ACHN (cell line): Measurements from ENCODE around the gene SIN3B.
"Not testable (repeated sequence)": the region's sequence is repeated elsewhere in the genome, so short reads cannot be mapped to it uniquely, and the experiment has no call there.

Experiments used
- DNase-seq: peaks from one replicate; pipeline ENCODE4 v3.0.0-alpha.2; 2015
- in situ Hi-C: cut with HindIII; loops from 2 replicates; pipeline ENCODE4 v1.10.0; 2017; ENCODE audit warnings: low sequenced_read_pairs, low pct_ligation_motif_present, low pct_unique_long_range_greater_than_20kb

SIN3B gene

DNA sequence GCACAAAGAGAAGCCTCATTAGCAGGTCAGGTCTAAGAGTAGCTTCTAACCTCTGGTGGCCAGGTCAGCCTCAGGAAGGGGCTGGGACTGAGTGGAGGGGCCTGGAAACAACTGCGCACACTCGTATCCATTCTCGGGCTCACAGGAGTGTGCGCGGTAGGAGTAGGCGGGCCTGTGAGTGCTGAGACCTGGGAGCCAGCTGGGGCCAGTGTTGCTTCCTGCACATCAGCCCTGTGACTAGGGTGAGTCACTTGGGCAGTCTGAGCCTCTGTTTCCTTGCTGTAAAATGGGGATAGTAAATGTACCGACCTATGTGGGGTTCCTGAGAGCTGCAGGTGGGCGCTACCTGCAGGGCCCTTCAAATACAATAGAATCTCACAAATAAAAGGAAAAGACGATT lies 26.9 kb downstream of the SIN3B start:
- in situ Hi-C loops: no loop called here
- no peak for DNase-seq

DNA sequence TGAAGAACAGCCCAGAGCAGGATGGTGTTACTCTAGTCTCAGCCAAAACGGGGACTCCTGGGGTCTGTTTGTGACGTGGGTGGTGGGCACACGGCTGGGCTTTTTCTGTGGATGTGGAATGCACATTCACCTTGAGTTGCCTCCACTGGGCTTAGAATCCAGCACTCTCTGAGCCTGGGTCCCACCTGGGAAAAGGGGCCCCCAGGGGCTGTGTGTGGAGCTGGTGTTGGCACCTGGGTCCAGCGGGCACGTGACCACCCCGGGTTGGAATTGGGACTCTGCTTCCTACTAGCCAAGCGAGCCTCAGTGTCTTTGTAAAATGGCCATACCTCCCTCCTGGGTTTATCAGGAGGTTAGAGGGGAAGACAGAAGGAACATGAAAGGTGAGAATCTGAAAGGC lies 30.4 kb downstream of the SIN3B start:
- in situ Hi-C loops: no loop called here
- DNase-seq: no peak

- in situ Hi-C loops: no loop called here
- DNase-seq: no peak
Observed at GRCh38 chr19:16860118-16860517, 30.9 kb downstream of the SIN3B start.

DNA sequence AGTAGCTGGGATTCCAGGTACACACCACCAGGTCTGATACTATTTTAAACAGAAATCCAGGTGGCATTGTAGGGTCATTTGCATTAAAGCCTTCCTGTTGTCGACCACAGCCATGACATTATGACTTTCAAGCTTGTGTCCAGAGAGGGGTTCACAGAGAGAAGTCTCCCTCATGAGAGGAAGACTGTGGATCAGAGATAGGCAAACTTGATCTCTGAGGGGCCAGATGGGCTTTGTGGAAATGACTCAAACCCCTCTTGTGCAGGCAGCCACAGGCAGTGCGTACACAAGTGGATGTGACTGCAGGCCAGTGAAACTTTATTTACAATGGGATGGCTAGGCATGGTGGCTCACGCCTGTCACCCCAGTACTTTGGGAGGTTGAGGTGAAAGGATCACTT lies 31.8 kb downstream of the SIN3B start:
- in situ Hi-C loops: no loop called here
- no peak for DNase-seq

- in situ Hi-C loops: no loop called here
- no peak for DNase-seq
Observed at GRCh38 chr19:16861834-16862233, 32.6 kb downstream of the SIN3B start.

DNA sequence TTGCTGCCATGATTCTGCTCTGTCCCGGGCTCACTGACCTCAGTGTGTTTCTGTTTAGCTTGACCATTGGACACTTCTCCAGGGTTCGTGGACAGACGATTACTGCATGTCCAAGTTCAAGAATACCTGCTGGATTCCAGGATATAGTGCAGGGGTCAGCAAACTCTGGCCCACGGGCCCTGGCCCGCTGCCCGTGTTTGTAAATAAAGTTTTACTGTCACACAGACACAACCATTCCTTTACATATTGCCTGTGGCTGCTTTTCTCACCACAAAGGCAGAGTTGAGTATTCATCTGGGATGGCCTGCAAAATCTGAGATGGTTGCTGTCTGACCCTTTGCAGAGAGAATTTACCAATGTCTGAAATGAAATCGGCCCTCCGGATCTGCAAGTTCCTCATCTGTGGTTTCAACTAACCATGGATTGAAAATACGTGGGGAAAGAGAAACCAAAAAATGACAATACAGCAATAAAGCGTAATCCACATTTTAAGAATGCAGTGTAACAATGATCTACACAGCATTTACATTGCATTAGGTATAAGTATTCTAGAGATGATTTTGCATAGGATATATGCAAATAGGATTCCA lies 33.7 kb downstream of the SIN3B start:
- no peak for DNase-seq
- in situ Hi-C loops: no loop called here

DNA sequence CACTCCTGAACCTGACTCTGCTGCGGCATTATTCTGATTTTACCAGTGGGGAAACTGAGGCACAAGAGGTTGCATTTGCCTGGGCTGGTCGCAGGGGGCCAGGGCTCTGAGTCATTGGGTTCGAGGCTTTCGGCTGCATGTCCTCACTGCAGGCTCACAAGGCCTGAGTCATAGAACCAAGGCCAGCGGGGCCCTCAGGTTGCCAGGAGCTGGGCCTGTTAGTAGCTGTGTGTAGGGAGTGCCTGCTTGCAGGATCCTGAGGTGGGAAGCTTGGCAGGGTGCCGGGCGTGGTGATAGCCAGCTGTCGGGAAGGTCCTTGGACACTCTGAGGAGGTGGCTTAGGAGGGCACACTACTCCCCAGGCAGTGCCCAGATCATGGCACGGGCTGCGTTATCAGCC lies 38.0 kb downstream of the SIN3B start:
- DNase-seq: no peak

GRCh38 chr19:16868423-16869130 lies 39.4 kb downstream of the SIN3B start:
- DNase-seq: no peak
- in situ Hi-C loops: no loop called here

More for the DNA sequence above, 38.0 kb downstream of the SIN3B start:
- in situ Hi-C loops: no loop called here

DNA sequence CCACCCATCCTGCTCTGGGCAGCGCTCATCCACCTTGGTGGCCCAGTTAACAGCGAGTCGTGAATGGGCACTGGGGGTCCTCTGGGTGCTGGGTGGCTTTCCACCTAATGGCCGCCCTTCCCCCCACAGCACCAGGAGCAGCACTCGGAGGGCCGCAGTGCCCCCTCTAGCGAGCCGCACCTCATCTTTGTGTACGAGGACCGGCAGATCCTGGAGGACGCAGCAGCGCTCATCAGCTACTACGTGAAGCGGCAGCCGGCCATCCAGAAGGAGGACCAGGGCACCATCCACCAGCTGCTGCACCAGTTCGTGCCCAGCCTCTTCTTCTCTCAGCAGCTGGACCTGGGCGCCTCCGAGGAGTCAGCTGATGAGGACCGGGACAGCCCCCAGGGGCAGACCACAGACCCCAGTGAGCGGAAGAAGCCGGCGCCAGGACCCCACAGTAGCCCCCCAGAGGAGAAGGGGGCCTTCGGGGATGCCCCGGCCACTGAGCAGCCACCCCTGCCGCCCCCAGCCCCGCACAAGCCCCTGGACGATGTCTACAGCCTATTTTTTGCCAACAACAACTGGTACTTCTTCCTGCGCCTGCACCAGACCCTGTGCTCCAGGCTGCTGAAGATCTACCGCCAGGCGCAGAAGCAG lies 40.3 kb downstream of the SIN3B start:
- no peak for DNase-seq
- in situ Hi-C loops: no loop called here

DNA sequence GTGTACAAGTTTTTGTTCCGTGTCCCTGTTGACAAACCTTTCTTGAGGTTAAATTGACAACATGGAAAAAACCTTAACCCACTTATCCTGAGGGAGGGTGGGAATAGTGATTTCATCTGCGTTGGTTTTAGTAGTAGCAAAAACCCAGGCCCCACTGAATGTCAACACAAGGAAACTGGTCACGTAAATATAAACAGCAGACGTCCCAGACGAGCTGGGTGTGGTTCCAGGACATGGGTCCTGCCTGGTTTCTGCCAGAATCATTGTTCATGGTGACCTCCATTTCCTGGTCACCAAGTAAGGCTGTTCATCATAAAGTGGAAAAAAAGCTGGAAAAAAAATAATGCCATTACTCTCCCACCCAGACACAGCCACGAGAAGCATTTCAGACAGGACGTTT lies 42.7 kb downstream of the SIN3B start:
- in situ Hi-C loops: no loop called here
- DNase-seq: no peak

DNA sequence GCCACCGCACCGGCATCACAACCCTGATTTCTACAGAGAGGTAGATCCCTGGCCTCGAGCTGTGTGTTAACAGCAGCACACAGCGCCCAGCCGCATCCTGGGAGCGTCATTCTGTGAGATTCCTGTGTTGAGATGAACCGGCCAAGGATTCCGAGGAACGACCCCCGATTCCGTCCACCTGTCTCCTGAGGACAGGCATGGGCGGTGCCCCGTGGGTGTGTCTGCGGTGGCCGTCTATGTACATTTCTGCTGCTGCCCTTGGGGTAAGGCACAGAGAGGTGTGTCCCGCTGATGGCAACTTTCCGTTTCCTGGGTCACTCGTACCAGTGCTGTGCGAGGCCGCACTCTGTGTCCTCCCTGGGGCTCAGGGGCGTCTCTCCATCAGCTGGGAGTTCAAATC lies 43.5 kb downstream of the SIN3B start:
- no peak for DNase-seq
- in situ Hi-C loops: no loop called here

GRCh38 chr19:16873594-16873993 lies 44.4 kb downstream of the SIN3B start:
- in situ Hi-C loops: no loop called here
- DNase-seq: no peak

DNA sequence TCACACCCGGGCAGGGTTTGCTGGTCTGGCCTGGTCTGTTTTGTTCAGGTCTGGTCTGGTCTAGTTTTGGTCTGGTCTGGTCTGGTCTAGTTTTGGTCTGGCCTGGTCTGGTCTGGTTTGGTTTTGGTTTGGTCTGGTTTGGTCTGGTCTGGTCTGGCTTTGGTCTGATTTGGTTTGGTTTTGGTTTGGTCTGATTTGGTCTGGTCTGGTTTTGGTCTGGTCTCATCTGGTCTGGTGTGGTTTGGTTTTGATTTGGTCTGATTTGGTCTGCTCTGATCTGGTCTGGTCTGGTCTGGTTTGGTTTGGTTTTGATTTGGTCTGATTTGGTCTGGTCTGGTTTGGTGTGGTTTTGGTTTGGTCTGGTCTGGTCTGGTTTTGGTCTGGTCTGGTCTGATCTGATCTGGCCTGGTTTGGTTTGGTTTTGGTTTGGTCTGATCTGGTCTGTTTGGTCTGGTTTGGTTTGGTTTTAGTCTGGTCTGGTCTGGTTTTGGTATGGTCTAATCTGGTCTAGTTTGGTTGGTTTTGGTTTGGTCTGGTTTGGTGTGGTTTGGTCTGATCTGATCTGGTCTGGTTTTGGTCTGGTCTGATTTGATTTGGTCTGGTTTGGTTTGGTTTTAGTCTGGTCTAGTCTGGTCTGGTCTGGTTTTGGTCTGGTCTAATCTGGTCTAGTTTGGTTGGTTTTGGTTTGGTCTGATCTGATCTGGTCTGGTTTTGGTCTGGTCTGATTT lies 45.2 kb downstream of the SIN3B start:
- no peak for DNase-seq
- in situ Hi-C loops: no loop called here

DNA sequence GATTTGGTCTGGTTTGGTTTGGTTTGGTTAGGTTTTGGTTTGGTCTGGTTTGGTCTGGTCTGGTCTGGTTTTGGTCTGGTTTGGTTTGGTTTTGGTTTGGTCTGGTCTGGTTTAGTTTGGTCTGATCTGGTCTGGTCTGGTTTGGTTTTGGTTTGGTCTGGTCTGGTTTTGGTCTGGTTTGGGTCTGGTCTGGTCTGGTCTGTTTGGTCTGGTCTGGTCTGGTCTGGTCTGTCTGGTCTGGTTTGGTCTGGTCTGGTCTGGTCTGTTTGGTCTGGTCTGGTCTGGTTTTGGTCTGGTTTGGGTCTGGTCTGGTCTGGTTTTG lies 45.7 kb downstream of the SIN3B start:
- in situ Hi-C loops, DNase-seq: not testable (repeated sequence)

GRCh38 chr19:16875584-16876555 lies 46.7 kb downstream of the SIN3B start:
- DNase-seq: no peak
- in situ Hi-C loops: no loop called here

- DNase-seq: no peak
- in situ Hi-C loops: no loop called here
Observed at GRCh38 chr19:16876904-16877361, 47.7 kb downstream of the SIN3B start.

- DNase-seq: no peak
- in situ Hi-C loops: no loop called here
Observed at GRCh38 chr19:16877581-16877980, 48.4 kb downstream of the SIN3B start.

DNA sequence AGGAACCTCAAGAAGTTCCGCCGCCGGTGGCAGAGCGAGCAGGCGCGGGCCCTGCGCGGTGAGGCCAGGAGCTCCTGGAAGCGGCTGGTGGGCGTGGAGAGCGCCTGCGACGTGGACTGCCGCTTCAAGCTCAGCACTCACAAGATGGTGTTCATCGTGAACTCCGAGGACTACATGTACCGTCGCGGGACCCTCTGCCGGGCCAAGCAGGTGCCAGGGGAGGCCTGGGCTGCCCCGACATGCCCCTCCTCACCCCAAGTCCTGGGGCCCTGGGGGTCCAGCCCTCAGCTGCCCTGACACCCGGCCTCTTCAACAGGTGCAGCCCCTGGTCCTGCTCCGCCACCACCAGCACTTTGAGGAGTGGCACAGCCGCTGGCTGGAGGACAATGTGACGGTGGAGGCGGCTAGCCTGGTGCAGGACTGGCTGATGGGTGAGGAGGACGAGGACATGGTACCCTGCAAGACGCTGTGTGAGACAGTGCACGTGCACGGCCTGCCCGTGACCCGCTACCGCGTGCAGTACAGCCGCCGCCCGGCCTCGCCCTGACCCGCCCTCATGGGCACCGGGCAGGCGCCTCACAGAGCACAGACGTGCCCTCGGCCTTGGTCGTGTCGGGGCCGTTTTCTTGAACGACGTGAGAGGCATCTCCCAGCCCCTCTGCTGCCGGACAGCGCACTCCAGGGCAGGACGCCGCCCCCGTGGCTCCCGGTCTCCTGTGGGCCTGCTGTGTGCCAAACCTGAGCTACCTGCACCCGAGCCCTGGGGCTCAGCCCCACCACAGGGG lies 49.2 kb downstream of the SIN3B start:
- in situ Hi-C loops: no loop called here
- DNase-seq: no peak
